Measurements from ENCODE around the gene ATP8A1. TPM values are rescaled to one million over a fixed set of nuclear protein-coding genes. Genes with fewer than 3 reads are reported as not detected.

Gene ATP8A1
- polyA plus RNA-seq, 1 donor from 2014 or later = 45.8 TPM

GRCh38 chr4:42628740-42629139 lies 28.2 kb downstream of the ATP8A1 start:
- H3K36me3 ChIP-seq (ENCODE audit: insufficient read depth, low read length) = no peaks in the 10 kb centered on the region
- H3K4me3 ChIP-seq (ENCODE audit: low read length) = no peak overlapping the region
- no peaks in the 10 kb centered on the region for H3K79me2 ChIP-seq (replicated peaks; ENCODE audit: insufficient read depth, low read length)
- no peak overlapping the region for H2AFZ ChIP-seq (ENCODE audit: low read depth, low read length)
- H3K9me2 ChIP-seq (ENCODE audit: insufficient read depth, low read length) = no peaks in the 10 kb centered on the region
- no peak overlapping the region for H3K9ac ChIP-seq (ENCODE audit: low read length)
- H4K20me1 ChIP-seq (ENCODE audit: insufficient read depth) = no peaks in the 10 kb centered on the region
- H3K4me2 ChIP-seq (ENCODE audit: low read length) = no peak overlapping the region
- no peaks in the 10 kb centered on the region for H3K9me3 ChIP-seq (ENCODE audit: low read length)
- no peaks in the 10 kb centered on the region for H3F3A ChIP-seq (ENCODE audit: insufficient read depth, low read length, poor library complexity, severe bottlenecking)
- TF ChIP-seq EP300 (conservative IDR thresholded peaks at IDR 0.05; ENCODE audit: poor library complexity, severe bottlenecking) (no peak), MXI1 (conservative IDR thresholded peaks at IDR 0.05; ENCODE audit: poor library complexity, severe bottlenecking) (no peak), REST (IDR thresholded peaks at IDR 0.05; ENCODE audit: borderline replicate concordance) (no peak), POLR2AphosphoS5 (IDR thresholded peaks at IDR 0.05) (no peak), RAD21 (conservative IDR thresholded peaks at IDR 0.05) (no peak), TAF1 (IDR thresholded peaks at IDR 0.05; ENCODE audit: low read depth) (no peak), SMC3 (conservative IDR thresholded peaks at IDR 0.05; ENCODE audit: poor library complexity) (no peak), CTCF (IDR thresholded peaks at IDR 0.05; ENCODE audit: poor library complexity, severe bottlenecking) (no peak), EZH2 (IDR thresholded peaks at IDR 0.05; ENCODE audit: borderline replicate concordance, insufficient read depth, low read length, poor library complexity, severe bottlenecking) (no peak)
- H3K27ac ChIP-seq (ENCODE audit: low read length) = no peak overlapping the region
- no peaks in the 10 kb centered on the region for H3K27me3 ChIP-seq (ENCODE audit: insufficient read depth, low read depth, low read length)

- Histone ChIP-seq H3K4me3 (ENCODE audit: low read length) (no peak overlapping the region), H3K27me3 (ENCODE audit: insufficient read depth, low read depth, low read length) (no peaks in the 10 kb centered on the region), H3K4me2 (ENCODE audit: low read length) (no peak overlapping the region), H3K9ac (ENCODE audit: low read length) (no peak overlapping the region), H3K9me3 (ENCODE audit: low read length) (no peaks in the 10 kb centered on the region), H3K36me3 (ENCODE audit: insufficient read depth, low read length) (no peaks in the 10 kb centered on the region), H3K79me2 (replicated peaks; ENCODE audit: insufficient read depth, low read length) (no peaks in the 10 kb centered on the region), H3K27ac (ENCODE audit: low read length) (no peak overlapping the region), H4K20me1 (ENCODE audit: insufficient read depth) (no peaks in the 10 kb centered on the region), H2AFZ (ENCODE audit: low read depth, low read length) (no peak overlapping the region), H3K9me2 (ENCODE audit: insufficient read depth, low read length) (no peaks in the 10 kb centered on the region), H3F3A (ENCODE audit: insufficient read depth, low read length, poor library complexity, severe bottlenecking) (no peaks in the 10 kb centered on the region)
- TF ChIP-seq SMC3 (conservative IDR thresholded peaks at IDR 0.05; ENCODE audit: poor library complexity) (no peak), EZH2 (IDR thresholded peaks at IDR 0.05; ENCODE audit: borderline replicate concordance, insufficient read depth, low read length, poor library complexity, severe bottlenecking) (no peak), CTCF (IDR thresholded peaks at IDR 0.05; ENCODE audit: poor library complexity, severe bottlenecking) (no peak), TAF1 (IDR thresholded peaks at IDR 0.05; ENCODE audit: low read depth) (no peak), RAD21 (conservative IDR thresholded peaks at IDR 0.05) (no peak), EP300 (conservative IDR thresholded peaks at IDR 0.05; ENCODE audit: poor library complexity, severe bottlenecking) (no peak), MXI1 (conservative IDR thresholded peaks at IDR 0.05; ENCODE audit: poor library complexity, severe bottlenecking) (no peak), REST (IDR thresholded peaks at IDR 0.05; ENCODE audit: borderline replicate concordance) (no peak), POLR2AphosphoS5 (IDR thresholded peaks at IDR 0.05) (no peak)
Observed at GRCh38 chr4:42627885-42628646, 28.8 kb downstream of the ATP8A1 start.
